GM18951 (cell line): ENCODE measurements around the gene KLHL36.
"Not testable (repeated sequence)": the region's sequence is repeated elsewhere in the genome, so short reads cannot be mapped to it uniquely, and the experiment has no call there.

ENCODE experiments used
- POLR2A ChIP-seq: IDR thresholded peaks from 4 replicates; pipeline ENCODE4 v1.6.1; 2011; ENCODE audit warnings: mild to moderate bottlenecking; ENCODE audit not compliant: insufficient read length, insufficient read depth; ENCODE audit errors: extremely low read depth
- in situ Hi-C: fragments of 300-500 bp; cut with MboI; formaldehyde crosslinking; loops from one replicate; pipeline ENCODE4 v1.12.0; 2022; ENCODE audit warnings: low sequenced_read_pairs, mixed read lengths, inconsistent platforms; ENCODE audit not compliant: unreplicated experiment

The KLHL36 gene

DNA sequence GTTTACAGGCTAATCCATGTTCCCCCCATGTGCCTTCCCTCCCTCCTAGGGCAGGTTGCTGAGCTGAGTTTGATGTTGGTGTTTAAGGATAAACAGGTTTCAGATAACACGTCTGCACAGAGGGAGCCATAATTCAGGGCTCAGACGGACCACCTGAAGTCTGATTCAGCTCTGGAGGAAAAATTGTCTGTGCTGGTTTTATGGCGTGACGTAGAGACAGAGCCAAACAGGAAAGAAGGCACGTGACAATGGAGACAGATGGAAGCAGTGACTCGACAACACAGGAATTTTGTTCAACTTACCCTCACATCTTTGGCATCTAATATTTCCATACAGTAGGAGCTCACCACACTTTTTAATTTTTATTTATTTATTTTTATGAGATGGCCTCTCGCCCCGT lies 40.8 kb downstream of the KLHL36 start:
- in situ Hi-C loops: no loop called here

DNA sequence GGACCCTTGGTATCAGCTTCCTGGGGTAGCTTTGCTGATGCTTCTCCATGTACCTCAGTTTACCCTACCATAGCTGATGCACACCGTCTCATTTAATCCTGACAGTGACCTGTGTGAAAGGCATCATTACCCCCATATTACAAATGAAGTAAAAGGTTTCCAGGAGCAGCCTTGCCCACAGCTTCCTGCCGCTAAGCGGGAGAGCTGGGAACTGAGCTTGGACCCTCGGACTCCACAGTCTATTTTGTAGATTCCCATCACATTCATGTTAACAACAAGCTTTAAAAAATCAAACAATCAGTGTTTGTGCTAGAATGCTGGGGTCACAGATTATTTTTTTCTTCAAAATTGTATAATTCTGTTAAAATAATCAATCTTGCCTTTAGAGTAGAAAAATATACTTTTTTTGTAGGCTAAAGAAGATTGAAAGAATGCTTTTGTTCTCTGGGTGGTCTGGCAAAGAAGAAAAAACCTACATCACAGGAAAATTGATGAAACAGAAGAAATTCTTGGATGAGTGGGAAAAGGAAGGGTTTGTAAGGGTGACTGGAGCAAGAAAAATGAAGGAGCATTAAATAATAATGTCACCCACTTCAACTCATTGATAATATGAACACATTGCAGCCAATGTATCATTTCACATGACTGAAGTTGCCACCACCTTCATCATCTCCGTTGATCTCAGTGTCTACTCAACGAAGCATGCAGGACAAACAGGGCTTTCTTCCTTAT lies 41.9 kb downstream of the KLHL36 start:
- TF ChIP-seq POLR2A: no peak
- in situ Hi-C loops: no loop called here

More for the DNA sequence above, 40.8 kb downstream of the KLHL36 start:
- no peak for TF ChIP-seq POLR2A

DNA sequence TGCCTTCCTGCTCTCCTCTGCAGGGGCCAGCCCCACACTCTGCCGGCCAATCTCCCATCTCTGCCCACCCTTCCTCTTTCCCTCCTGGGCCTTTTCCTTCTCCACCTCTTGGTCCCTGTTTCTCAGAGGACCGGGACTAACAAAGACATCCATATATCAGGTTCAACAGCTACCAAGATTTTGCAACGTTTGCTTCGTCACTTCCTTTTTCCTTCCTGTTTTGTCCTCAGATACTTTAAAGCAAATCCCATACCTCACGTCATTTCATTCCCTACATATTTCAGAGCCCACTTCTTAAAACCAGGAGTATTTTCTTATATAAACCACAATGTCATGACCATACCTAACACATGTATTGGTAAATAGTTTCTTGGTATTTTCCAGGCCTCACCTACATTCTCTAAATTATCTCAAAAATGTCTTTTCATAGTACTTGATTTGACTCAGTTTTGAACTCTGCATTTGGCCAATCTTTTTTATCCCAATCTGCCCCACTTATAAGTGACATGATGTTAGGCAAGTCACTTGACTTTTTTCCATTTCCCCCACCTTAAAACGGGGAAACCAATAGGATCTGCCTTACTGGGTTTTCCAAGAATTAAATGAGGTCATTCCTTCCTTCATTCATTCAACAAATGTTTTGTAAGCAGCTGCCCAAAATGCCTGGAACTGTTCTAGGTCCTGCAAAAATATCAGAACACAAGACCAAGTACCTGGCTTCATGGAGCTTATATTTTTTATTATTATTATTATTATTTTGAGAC lies 44.3 kb downstream of the KLHL36 start:
- no peak for TF ChIP-seq POLR2A
- in situ Hi-C loops: no loop called here

DNA sequence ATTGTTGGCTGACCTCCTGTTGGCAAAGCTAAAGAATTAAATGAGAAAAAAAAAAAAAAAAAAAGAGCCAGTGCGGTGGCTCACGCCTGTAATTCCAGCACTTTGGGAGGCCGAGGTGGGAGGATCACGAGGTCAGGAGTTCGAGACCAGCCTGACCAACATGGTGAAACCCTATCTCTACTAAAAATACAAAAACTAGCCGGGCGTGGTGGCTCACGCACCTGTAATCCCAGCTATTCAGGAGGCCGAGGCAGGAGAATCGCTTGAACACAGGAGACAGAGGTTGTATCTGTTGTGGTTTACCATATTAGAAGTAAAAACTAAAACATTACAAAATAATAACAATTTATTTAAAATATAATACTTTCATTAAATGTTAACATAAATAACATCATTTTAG lies 45.6 kb downstream of the KLHL36 start:
- in situ Hi-C loops: not testable (repeated sequence)

DNA sequence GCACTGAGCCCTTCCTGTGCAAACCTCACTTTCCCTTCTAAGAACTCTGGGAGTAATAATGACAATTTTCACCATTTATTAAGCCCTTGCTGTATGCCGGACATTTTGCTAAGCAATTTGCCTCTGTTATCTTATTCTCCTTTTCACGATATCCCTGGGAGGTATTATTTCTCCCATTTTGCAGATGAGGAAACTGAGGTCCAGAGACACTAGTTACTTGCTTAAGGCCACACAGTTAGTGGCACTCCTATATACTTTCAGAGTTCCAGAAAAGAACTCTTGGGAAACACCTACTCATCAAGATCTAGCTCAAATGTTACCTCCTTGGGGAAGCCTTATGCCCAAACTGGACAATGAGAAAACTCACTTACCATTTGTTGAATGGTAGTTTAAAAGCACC lies 46.7 kb downstream of the KLHL36 start:
- no peak for TF ChIP-seq POLR2A
- in situ Hi-C loops: no loop called here

DNA sequence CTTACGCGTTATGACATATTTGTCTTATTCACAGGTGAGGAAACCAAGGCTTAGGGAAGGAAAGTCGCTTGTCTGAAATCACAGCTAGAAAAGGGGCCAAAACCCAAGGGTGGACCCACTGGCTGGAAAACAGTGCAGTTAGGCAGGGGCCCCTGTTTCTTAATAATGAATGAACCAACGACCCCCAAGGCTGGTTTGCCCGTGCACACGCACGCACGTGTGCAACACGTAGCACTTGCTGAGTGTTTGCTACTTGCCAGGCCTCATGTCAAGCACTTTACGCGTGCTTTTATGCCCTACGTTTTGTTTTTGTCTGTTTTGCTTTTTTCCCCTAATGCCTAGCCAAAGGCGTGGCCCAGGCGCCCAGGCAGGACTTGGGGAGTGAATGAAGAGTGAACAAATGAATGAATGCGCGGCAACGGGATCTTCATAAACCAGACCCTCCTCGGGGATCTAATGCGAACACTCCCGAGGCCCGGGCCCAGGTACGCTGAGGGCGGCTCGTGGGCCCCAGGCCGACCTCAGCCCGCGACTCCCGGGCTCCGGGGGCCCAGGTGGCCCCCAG lies 50.9 kb downstream of the KLHL36 start:
- in situ Hi-C loops: no loop called here
- TF ChIP-seq POLR2A: no peak

DNA sequence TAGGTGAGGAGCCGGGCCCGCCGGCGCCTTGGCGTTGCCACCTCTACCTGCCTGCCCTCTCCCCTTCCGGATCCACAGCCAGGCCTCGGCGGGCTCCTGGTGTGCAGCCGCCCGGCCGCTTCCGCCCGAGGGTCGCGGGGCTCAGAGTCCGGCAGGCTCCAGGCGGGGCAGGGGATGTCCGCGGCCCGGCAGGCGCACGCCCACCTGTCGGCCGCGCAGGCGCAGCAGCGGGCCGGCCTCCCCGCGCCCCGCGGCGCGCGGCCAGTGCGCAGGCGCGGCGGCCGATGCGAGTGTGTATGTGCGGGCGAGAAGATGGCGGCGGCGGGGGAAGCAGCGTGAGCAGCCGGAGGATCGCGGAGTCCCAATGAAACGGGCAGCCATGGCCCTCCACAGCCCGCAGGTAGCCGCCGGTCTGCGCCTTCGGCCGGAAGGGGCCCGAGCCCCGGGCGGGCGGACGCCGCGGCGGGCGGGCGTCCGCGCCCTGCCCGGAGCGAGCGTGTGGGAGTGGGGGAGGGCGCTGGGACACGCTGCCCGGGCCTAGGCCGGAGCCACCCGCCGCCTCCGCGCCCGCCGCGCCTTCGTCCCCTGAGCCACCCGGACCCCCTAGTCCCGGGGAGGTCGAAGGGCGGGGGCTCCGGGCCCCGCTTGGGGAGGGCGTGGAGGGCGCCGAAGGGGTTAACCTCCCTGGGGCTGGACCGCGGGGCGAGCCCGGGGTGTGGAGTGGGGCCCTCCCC lies 51.6 kb downstream of the KLHL36 start, which contains the start of gene USP10:
USP10 (plus strand) TSS at position 289 of the 734 bp plus-strand sequence; CDS start at position 380, 91 bp downstream.
- TF ChIP-seq POLR2A: peak; percentile 83
- in situ Hi-C loops: no loop called here

DNA sequence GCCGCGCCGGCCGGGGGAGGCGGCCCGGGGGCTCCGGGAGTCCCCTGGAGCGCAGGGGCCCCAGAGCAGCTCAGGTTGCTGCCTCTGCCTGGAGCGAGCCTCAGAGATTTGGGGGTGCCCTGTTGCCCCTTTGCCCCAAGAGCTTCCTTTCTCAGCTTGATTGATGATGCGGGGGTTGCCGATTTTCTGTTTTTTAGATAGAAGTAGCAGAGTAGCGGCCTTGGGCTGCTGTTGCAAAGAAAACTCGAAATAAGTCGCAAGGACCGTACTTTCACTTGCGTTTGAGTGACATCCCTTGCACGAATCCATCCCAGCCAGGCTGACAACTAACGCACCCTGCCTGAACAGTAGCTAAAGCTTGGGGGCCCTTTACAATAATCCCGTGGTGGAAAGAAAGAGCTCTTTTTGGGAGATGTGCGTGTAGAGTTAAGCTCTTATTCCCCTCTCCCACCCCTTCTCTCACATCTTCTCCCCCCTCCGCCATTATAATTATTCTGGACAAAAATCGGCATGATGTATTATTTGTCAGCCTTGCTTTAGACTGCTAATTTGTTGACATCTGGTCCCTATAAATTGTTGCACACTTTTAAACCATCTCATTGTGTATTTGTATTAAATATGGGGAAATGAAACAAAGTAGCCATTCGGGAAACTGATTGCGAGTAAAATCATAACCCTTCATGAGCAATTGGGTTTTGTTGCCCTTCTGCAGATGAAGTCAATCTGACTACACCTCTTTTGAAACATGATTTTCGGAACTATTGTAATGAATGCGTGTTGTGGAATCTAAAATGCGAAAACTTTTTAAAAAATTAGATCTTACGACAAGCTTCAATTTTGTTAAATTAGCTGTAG lies 52.4 kb downstream of the KLHL36 start:
- in situ Hi-C loops: no loop called here
- TF ChIP-seq POLR2A: no peak

DNA sequence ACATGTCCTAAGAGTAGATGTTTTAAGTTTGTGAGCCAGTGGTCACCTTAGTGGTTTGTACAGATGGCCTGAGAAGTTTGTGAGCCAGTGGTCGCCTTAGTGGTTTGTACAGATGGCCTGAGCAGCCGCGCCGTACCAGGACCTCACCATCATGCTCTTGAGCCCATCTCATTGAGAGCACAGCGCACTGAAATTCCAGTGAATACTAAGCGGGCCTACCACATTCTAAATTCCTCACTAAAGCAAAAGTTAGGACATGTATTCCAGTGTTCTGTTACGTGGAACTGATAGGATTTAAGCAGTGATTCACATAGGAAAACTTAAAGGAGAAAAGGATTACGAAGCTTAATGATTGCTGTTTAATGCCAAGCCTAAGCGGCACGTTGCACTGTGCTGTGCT lies 55.4 kb downstream of the KLHL36 start:
- TF ChIP-seq POLR2A: no peak
- in situ Hi-C loops: no loop called here

DNA sequence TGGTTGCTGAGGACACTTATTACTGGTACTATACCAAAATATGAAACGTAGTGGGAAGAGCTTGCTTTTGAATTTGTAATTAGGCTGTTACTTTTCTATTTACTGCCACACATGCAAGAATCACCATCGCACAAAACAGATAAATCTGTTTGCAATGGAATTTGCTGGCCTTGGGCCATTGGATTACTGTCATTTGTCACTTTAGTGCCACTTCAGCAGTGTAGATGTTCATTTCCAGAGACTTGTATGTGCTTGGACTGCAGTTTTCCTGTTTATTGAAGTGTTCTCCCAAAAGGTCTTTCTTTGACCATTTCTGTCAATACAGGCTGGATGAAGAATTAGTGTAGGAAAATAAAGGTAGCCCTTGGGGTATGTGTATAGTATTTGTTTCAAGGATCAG lies 55.9 kb downstream of the KLHL36 start:
- in situ Hi-C loops: no loop called here
- no peak for TF ChIP-seq POLR2A

DNA sequence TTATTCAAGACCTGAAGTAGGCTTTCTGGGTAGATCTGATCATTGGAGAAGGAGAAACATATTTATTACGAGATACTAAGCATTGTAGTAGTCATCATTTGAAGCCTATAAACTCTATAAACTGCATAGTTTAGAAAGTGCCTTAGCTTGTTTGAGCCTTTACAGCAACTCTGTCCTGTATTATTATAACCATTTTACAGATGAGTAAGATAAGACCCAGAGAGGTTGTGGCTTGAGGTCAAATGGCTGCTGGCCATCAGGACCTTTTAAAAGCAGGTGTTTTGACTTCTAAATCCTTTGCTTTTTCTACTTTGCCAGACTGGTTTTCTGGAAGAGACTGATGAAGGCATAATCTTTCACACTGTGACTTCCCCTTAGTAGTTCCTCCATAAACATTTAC lies 58.5 kb downstream of the KLHL36 start:
- in situ Hi-C loops: no loop called here
- no peak for TF ChIP-seq POLR2A

DNA sequence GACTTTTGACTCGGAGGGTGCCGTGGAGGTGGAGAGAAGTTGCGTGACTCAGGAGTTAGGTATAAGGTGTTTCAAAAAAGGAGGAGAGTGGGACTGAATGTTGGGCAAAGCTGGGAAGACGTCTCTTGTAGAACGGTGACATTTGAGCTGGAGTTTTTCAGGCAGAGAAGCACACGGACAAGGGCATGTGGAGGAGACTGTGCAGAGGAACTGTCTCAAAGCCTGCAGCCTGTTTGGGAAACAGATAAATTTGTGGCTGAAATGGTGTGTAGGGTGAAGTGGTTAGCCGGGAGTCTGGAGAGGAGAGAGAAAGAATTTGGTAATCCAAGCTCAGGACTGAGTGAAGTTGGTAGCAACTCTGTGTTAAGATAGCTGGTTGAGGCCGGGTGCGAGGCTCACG lies 61.3 kb downstream of the KLHL36 start:
- no peak for TF ChIP-seq POLR2A
- in situ Hi-C loops: no loop called here
